Activated T-helper 1 cell treated with anti-CD3 and anti-CD28 coated beads, Interleukin-2, amount 50 U/mL, for 16 hours (primary cell): ENCODE data around the gene IFITM2.

Experiments used
- DNase-seq, 2 donors: peaks; one replicate each; pipeline ENCODE4 v3.0.0-alpha.2; 2020; ENCODE audit warnings: low read depth in 1 of 2, low spot score in 1 of 2

The IFITM2 gene

GRCh38 chr11:292211-293121 lies 15.2 kb upstream of the IFITM2 start:
- DNase-seq: no peak

GRCh38 chr11:293271-293851 lies 14.3 kb upstream of the IFITM2 start:
- no peak for DNase-seq

DNA sequence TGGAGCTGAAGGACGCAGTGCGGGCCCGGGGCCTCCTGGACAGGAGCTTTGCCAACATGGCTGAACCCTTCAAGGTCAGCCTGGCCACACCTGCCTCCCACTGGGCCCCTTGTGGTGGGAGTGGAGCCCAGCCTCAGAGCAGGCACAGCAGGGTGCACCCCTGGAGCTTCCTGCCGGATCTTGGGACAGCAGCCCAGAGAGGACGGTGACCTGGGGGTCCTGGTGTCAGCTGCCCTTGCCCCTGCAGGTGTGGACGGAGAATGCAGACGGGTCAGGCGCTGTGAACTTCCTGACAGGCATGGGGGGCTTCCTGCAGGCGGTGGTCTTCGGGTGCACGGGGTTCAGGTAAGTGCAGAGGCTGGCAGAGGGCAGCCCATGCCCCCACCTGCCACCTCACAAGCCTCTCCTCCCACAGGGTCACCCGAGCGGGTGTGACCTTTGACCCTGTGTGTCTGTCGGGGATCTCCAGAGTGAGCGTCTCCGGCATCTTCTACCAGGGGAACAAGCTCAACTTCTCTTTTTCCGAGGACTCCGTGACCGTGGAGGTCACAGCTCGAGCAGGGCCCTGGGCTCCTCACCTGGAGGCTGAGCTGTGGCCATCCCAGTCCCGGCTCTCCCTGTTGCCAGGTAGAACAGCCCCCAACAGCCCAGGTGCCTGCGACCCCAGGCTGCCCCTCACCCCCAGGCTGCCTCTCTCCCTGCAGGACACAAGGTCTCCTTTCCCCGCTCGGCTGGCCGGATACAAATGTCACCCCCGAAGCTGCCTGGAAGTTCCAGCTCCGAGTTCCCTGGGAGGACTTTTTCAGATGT lies 13.6 kb upstream of the IFITM2 start:
- no peak for DNase-seq

DNA sequence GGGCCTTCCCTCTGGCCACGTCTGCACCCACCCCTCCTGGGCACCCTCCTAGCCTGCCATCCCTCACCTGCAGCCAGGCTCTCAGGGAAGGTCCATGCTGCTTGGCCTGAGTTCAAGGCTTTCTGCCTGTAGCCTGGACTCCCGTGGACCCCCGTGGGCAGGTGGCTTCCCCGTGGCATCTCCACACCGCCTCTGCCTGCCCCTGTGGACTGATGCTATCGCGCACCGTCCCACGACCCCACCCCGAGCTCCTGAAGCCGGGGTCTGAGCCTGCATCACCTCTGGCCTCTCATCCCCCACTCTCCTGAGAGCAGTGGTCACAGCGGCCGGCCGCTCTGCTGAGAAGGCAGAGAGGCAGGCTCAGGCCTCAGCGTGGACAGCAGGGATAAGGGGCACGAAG lies 12.8 kb upstream of the IFITM2 start:
- no peak for DNase-seq

DNA sequence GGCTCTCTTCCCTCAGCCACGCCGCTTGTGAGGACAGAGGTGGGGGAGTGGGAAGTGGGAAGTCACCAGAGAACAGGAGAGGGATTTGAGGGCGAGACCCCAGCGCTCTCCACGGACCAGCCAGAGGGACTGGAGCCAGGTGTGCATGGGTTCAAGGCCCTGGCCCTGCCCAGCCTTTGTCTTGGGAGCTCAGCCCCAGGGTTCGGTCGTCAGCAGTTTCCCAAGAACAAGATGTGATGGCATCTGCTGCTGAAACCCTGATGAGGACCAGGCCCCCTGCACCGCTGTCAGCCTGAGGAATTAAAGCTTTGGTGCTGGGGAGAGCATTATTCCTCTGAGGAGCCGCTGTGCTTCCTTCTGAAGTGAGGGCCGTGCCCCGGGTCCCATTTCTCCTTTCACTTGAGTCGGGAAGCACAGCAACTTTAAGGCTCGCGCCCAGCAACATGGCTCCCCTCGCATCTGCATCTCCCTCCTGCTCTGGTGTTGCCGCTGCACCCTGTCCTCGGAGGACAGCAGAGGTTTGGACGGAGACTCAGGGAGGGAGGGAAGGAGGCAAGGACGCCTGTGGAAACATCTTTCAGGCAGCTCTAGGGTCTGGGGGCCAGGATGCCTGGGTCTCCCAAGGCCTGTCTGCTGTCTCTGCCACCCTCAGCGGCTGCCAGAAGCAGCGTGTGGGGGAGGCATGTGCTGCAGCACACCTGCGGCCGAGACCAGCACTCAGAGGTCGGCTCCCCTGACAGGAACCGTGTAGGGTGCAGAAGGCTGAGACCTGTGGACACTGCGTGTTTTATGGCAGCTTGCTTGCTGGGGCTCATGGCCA lies 12.1 kb upstream of the IFITM2 start:
- DNase-seq: peak in 1 of 2 donors; percentile 2

GRCh38 chr11:296171-297050 lies 11.2 kb upstream of the IFITM2 start:
- DNase-seq: peak in 1 of 2 donors; percentile 3

GRCh38 chr11:297051-297585 lies 10.5 kb upstream of the IFITM2 start:
- DNase-seq: peak in 1 of 2 donors; percentile 1

DNA sequence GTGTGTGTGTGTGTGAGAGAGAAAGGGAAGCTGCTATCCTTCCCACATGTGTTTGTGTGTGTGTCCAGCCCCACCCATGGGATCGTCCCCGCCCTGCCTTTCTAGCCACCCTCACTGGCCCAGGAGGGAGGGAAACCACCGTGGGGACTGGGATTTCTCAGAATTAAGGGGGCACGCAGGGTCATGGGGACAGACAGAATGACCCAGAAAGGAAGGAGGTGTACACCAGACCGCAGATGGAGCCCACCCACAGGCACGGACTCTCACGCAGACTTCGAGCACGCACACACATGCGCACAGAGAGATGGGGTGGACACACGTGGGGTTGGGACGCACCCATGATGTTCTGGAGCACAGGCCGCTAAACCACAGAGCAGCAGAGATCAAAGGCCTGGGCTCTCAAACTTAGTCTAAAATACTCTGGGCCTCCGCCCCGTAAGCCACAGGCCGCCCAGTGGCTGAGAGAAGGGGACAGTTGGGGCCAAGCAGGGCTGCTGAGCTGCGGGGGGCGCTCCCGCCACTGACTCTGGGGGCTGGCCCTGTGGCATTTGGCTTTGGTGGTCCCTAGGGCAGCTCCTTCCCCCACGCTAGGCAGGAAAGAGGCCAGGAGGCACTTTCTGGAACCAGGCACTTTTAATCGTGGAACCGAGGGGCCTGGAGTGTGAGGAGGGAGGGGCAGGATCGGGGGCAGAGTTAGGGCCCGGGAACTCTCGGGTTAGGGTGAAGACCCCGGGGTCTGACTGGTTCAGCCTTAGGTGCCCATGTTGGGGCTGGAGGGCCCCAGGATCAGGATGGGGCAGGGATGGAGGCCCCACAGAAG lies 9.8 kb upstream of the IFITM2 start:
- DNase-seq: peak in 1 of 2 donors; percentile 6

DNA sequence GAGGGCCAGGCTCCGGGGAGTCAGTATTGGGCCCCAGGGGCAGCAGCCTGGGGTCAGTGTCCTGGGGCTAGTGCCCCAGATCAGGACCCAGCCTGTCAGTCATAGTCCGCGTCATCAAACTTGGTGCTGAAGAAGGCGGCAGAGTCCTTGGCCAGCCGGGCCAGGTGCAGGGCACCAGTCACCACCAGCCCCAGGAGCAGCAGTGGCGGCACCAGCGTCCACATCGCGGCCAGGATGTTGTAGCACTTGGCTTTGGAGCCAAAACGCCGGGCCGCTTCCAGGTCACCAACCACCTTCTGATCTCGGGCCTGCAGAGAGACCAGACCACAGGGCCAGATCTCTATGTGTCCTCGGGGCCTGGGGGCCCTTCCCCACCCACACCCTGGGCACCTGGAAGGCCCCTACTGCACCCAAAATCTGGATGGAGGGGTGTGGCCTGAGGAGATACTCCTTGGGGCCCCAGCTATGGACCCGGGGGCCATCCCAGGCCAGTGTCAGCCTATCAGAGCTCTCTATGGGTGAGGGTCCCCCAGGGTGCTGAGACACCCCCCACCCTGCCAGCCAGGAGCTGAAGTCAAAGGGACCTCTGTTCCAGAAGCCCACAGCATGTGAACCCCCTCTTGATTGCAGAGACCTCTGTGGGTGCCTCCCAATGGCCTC lies 9.1 kb upstream of the IFITM2 start:
- DNase-seq: no peak

DNA sequence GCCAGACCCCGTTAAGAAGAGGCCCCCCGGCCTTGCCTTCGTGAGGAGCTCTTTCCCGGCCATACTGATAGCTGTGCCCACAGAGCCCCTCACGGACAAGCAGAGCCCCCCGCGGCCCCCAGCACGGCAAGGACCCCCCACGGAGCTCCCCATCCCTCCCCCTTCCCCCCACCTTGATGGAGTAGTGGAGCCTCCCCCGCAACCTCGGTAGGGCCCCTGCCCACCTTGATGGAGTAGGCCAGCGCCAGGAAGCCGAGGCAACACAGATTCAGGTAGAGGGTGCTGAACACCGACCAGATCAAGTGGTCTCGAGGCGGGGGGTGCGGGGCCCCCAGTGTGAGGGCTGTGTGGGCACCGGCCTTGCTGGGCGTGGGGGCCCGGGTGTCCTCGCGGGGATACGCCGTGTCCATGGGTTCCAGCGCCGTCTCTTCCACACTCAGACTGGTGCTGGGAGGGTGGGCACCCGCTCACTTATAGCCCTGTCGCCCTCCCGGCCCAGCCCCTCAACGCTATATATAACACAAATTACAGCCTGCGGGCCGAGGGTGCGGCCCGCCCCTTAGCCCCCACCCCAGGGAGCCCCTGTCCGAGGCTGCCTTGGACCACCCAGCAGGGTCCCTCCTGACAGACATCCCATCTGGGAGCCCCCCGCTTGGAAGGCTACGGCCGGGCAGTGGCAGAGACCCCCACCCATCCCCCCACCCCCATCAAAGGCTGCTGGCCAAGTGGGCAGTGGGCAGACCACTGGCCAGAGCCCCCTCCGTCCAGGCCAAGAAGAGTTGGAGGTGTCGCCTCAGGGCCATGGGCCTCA lies 8.3 kb upstream of the IFITM2 start, which contains the start of gene IFITM5:
TSS of gene IFITM5 (minus strand) at position 446 of the 811 bp plus-strand sequence. CDS start at position 410, 36 bp downstream.
- DNase-seq: no peak

DNA sequence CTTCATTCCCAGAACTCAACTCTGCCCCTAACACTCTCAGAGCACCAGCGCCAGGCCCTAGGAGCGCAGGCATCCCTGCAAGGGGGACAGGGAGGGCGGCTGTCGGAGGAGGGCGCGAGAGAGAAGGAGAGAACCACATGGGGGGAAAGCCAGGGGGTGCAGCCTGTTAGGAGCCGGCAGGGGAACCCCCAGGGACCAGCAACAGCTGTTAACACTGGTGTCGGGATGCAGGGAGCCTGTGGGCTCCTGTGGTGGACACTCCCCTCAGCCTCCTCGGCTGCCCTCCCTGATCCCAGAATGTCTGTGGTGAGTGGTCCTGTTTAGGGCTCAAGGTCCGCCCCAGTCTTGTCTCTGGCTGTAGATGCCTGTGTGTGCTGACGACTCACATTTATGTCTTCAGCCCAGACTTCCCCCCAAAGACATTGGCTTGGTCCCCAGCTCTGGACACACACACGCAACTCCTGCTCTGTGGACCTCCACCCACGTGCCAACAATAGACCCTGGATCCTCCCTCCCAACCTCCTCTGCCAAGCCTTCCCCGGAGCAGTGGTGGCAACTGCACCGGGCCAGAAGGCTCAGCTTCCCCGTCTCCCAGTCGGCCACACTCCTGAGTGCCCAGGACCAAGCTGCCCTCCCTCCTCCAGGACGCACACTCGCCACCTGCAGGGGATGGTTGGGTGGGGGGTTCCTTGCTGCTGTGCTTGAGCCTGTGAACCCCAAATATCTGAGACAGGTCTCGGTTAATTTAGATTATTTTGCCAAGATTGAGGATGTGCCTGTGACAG lies 7.5 kb upstream of the IFITM2 start:
- DNase-seq: no peak

DNA sequence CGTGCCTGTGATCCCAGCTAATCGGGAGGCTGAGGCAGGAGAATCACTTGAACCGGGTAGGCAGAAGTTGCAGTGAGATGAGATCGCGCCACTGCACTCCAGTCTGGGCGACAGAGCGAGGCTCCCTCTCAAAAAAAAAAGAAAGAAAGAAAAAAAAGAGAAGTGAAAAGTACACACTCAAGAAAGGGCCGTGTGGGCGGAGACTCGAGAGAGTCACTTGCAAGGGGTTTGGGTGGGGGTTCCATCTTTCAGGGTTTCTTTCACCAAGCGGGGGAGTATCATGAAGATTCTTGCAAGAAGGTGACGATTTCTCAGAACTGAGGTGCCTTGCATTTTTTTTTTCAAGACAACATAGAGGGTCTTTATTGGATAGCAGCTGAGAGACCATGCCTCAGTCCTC lies 4.3 kb upstream of the IFITM2 start:
- no peak for DNase-seq

DNA sequence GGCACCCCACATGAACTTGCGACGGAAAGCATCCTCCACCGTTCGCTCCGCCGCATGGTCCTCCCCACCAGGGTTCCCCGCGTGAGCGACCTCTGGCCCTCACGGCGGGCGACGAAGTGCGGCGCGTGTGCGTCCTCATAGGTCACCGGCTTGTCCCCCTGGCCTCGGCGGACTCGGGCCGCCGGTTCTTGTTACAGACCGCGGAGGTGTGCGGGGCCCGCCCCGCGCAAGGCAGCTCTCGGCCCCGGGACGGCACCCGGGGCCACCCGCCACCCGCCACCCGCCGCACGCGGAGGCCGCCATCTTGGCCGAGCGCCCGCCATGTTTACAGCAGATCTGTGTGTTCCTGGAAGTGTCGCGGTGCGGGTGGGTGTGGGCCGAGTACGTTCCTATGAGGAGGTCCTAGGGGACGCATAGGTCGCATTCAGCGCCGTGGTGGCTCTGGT lies 3.5 kb upstream of the IFITM2 start:
- no peak for DNase-seq

GRCh38 chr11:304915-305843 lies 2.4 kb upstream of the IFITM2 start:
- DNase-seq: no peak

GRCh38 chr11:305844-306211 lies 1.8 kb upstream of the IFITM2 start:
- DNase-seq: no peak
